Activated T-helper 1 cell treated with anti-CD3 and anti-CD28 coated beads, Interleukin-12 subunit alpha, Interleukin-12 subunit beta, Interleukin-2, Interleukin-4 antibody, amounts not matched to agents 30 ng/mL and 10 ng/mL and 1 ng/mL, durations not matched to agents 14 hours and 24 hours and 36 hours (primary cell): ENCODE measurements around the gene HOXA7. TPM values are rescaled to one million over a fixed set of nuclear protein-coding genes. Genes with fewer than 3 reads are reported as not detected.

Source experiments
- DNase-seq: peaks from one replicate; pipeline ENCODE4 v3.0.0; 2021; ENCODE audit warnings: low spot score
- H3K27ac Mint-ChIP-seq: one replicate; pipeline ENCODE4 v1.8.0; 2021; ENCODE audit warnings: mild to moderate bottlenecking, mixed read lengths
- H3K27me3 Mint-ChIP-seq: one replicate; pipeline ENCODE4 v1.8.0; 2022; ENCODE audit warnings: mild to moderate bottlenecking, moderate library complexity, mixed read lengths; ENCODE audit not compliant: insufficient read depth
- H3K36me3 Mint-ChIP-seq: one replicate; pipeline ENCODE4 v1.8.0; 2021; ENCODE audit warnings: low read depth, mixed read lengths
- H3K4me1 Mint-ChIP-seq: one replicate; pipeline ENCODE4 v1.8.0; 2021; ENCODE audit warnings: low read depth, mixed read lengths
- H3K4me3 Mint-ChIP-seq: one replicate; pipeline ENCODE4 v1.8.0; 2021; ENCODE audit warnings: mild to moderate bottlenecking, moderate library complexity, mixed read lengths
- H3K9me3 Mint-ChIP-seq: one replicate; pipeline ENCODE4 v1.8.0; 2021; ENCODE audit warnings: mixed read lengths
- intact Hi-C: fragments of 100-400 bp; cut with micrococcal nuclease; formaldehyde crosslinking; loops from one replicate; pipeline ENCODE4 v1.15.1; 2024
- total RNA-seq: library from RNA; stranded (reverse); gene quantifications from 2 replicates; pipeline ENCODE4 v1.2.3, GENCODE V29; 2022

The HOXA7 gene
- total RNA-seq, 1 donor from 2014 or later: not detected

DNA sequence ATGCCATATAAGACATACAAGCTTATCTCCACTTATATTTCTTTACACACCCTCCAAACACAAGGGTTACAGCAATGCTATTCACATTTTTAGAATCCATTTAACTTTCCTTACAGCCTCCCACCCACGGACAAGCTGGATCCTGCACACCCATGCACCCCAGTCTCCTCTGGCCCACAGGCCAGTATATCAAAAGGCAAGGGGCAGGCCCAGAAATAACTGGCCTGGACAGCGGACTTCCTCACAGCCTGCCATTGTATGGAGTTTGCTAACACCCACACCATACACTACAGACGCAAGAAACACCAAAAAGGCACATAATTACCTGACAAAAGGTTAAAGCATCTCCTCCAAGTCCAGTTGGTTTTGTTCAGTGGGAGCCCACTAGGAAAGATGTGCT is 37.9 kb downstream of the HOXA7 start:
- intact Hi-C loops: no loop called here
- no peak for DNase-seq
- Mint-ChIP-seq H3K36me3 (no peaks in the 10 kb centered on the region), H3K4me3 (no peak overlapping the region), H3K9me3 (no peaks in the 10 kb centered on the region), H3K27me3 (peaks cover 6% of the 10 kb centered on the region), H3K27ac (no peak overlapping the region), H3K4me1 (no peaks in the 10 kb centered on the region)

GRCh38 chr7:27117887-27118491 is 38.5 kb downstream of the HOXA7 start:
- H3K9me3 Mint-ChIP-seq: no peaks in the 10 kb centered on the region
- no peak overlapping the region for H3K4me3 Mint-ChIP-seq
- H3K27me3 Mint-ChIP-seq: peaks cover 6% of the 10 kb centered on the region
- no peak overlapping the region for H3K27ac Mint-ChIP-seq
- DNase-seq: no peak
- no peaks in the 10 kb centered on the region for H3K36me3 Mint-ChIP-seq
- no peaks in the 10 kb centered on the region for H3K4me1 Mint-ChIP-seq
- intact Hi-C loops: no loop called here

GRCh38 chr7:27116962-27117886 is 39.3 kb downstream of the HOXA7 start:
- no peak for DNase-seq
- H3K9me3 Mint-ChIP-seq: no peaks in the 10 kb centered on the region
- H3K4me3 Mint-ChIP-seq: no peak overlapping the region
- no peaks in the 10 kb centered on the region for H3K4me1 Mint-ChIP-seq
- H3K27me3 Mint-ChIP-seq: peaks cover 6% of the 10 kb centered on the region
- no peak overlapping the region for H3K27ac Mint-ChIP-seq
- H3K36me3 Mint-ChIP-seq: no peaks in the 10 kb centered on the region
- intact Hi-C loops: no loop called here

- H3K27me3 Mint-ChIP-seq: peaks cover 6% of the 10 kb centered on the region
- no peaks in the 10 kb centered on the region for H3K9me3 Mint-ChIP-seq
- H3K4me1 Mint-ChIP-seq: no peaks in the 10 kb centered on the region
- H3K36me3 Mint-ChIP-seq: no peaks in the 10 kb centered on the region
- H3K4me3 Mint-ChIP-seq: no peak overlapping the region
- intact Hi-C loops: no loop called here
- no peak overlapping the region for H3K27ac Mint-ChIP-seq
- no peak for DNase-seq
Observed at GRCh38 chr7:27116031-27116961, 40.2 kb downstream of the HOXA7 start.

DNA sequence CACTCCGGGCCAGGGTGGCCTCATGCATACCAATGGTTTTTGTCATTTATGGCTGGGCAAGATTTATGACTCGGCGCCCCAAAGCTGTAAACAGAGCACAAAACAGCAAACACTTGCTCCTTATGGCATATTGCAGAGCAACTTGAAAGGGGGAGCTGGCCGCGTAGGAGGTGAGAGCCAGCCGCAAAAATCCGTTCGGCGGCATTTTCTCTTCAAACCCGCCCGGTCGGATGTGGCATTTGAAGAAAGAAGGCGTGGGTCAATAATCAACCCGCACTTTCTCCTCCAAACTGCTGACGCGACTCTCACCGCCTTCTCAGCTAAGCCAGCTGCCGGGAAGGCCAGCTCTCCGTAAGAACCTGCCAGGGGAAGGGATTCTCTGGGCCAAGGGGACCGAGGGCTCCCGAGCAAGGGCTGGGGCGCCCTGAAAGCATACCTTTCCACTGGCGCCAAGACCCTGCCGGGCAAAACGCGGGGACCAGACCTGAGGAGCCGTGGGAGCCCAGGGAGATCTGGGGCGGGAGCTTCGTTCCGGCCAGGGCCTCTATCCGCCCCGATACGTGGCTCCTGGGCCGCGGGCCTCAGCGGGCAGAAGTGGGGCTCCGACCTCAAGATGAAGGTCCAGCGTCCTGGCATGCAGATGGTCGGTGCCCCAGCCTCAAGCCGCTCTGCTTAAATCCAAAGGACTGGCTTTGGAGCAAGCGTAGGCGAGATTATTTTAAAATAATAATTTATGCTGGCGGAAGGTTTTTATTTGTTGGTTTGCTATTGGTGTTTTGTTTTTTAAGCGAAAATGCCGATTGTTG is 41.1 kb downstream of the HOXA7 start:
- intact Hi-C loops: no loop called here
- H3K4me3 Mint-ChIP-seq: no peak overlapping the region
- DNase-seq: no peak
- H3K27ac Mint-ChIP-seq: no peak overlapping the region
- H3K27me3 Mint-ChIP-seq: peaks cover 6% of the 10 kb centered on the region
- no peaks in the 10 kb centered on the region for H3K36me3 Mint-ChIP-seq
- no peaks in the 10 kb centered on the region for H3K9me3 Mint-ChIP-seq
- no peaks in the 10 kb centered on the region for H3K4me1 Mint-ChIP-seq

DNA sequence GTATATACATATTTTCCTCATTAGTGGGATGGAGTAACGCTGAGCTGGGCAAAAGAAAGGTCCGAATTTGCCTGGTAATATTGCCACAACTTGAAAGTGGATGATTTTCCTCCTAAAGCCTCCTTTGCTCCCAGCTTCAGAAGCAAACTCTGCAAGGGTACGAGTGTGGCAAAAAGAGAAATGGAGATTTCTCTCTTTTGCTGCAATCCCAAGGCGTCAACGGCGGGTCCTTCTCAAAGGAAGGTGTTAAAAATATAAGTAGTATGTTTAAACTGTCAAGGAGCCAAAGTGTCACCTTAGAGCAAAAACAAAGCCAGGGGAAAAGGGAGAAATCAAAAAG is 41.6 kb downstream of the HOXA7 start:
- intact Hi-C loops: no loop called here
- H3K27ac Mint-ChIP-seq: no peak overlapping the region
- no peaks in the 10 kb centered on the region for H3K9me3 Mint-ChIP-seq
- H3K36me3 Mint-ChIP-seq: no peaks in the 10 kb centered on the region
- peaks cover 5% of the 10 kb centered on the region for H3K27me3 Mint-ChIP-seq
- no peaks in the 10 kb centered on the region for H3K4me1 Mint-ChIP-seq
- no peak overlapping the region for H3K4me3 Mint-ChIP-seq
- DNase-seq: no peak

- intact Hi-C loops: no loop called here
Observed at GRCh38 chr7:27113991-27114769, 42.3 kb downstream of the HOXA7 start.

DNA sequence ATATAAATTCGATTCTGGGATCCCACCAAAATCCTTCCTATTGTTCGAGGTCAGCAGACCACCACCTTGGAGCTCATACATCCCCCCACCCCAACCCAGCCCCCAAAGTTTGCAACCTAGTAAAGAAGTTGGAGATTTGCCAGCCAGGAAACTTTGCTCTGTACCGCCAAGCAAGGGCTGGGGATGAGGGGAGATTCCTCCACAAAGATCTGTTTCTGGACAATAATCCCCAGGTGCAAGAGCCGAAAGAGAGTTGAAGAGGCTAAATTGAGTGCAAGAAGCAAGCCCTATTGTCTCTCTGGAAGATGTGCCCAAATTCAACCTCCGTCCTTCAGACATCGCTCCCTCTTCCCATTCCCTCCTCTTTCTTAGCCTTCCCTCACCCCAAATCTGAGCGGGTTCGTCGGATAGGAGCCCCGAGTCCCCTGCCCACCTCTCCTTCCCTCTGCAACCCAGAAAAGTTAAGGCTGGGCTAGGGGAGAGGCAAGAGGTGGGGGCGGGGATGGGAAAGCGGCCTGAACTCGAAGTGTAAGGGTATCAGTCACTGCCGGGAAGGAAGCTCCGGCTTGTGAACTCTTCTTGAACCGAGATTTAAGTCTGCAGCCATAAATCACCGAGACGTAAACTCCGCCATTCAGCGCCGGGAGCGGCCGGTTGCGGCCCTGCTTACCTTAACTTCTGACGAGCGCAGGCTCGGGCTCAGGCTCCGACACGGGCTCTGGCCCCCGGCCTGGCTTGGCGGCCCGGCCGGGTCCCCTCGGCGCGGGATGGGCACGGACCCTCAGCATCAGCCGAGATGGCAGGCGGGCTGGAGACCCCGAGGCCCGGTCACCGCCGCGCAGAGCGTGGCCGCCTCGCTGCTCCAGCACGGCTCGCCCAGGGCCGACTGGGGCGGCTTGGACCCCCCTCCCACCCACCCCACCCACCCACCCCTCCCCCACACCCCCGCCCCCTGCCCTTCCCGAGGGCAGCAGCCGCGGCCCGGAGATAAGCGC is 43.2 kb downstream of the HOXA7 start:
- H3K9me3 Mint-ChIP-seq: no peaks in the 10 kb centered on the region
- intact Hi-C loops: no loop called here
- no peak overlapping the region for H3K4me3 Mint-ChIP-seq
- no peak overlapping the region for H3K27ac Mint-ChIP-seq
- DNase-seq: no peak
- H3K4me1 Mint-ChIP-seq: no peaks in the 10 kb centered on the region
- H3K27me3 Mint-ChIP-seq: peaks cover 4% of the 10 kb centered on the region
- no peaks in the 10 kb centered on the region for H3K36me3 Mint-ChIP-seq

More at GRCh38 chr7:27113991-27114769, 42.3 kb downstream of the HOXA7 start:
- no peaks in the 10 kb centered on the region for H3K9me3 Mint-ChIP-seq
- H3K27ac Mint-ChIP-seq: no peak overlapping the region
- DNase-seq: no peak
- no peak overlapping the region for H3K4me3 Mint-ChIP-seq
- peaks cover 6% of the 10 kb centered on the region for H3K27me3 Mint-ChIP-seq
- no peaks in the 10 kb centered on the region for H3K36me3 Mint-ChIP-seq
- no peaks in the 10 kb centered on the region for H3K4me1 Mint-ChIP-seq

GRCh38 chr7:27112361-27112760 is 44.1 kb downstream of the HOXA7 start:
- H3K27me3 Mint-ChIP-seq: peaks cover 4% of the 10 kb centered on the region
- H3K4me3 Mint-ChIP-seq: no peak overlapping the region
- H3K4me1 Mint-ChIP-seq: no peaks in the 10 kb centered on the region
- no peaks in the 10 kb centered on the region for H3K36me3 Mint-ChIP-seq
- no peaks in the 10 kb centered on the region for H3K9me3 Mint-ChIP-seq
- H3K27ac Mint-ChIP-seq: no peak overlapping the region
- no peak for DNase-seq
- intact Hi-C loops: no loop called here

DNA sequence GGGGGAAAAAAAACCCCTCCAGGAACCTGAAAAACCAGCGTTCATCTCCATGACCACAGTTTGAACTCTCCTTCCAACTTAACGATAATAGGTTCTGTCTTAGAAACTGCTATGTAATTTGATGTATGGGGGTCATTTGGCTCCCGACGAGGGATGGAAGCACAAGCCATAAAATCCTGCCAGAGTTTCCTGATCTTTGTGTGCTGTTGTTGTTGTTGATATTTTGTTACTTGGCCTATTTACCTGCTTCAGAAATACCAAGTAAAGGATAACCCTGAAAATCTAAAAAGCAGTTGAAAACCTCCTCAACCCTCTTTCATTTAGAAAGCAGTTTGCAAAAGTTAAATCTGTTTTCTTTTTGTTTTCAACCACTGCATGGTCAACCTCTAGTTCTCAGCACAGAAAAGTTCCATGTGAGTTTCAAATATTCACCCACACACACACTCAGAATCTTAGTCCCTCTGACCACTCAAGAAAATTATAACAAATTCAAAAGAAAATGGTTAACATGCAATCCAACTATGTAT is 44.7 kb downstream of the HOXA7 start:
- H3K27me3 Mint-ChIP-seq: peaks cover 4% of the 10 kb centered on the region
- no peak overlapping the region for H3K4me3 Mint-ChIP-seq
- H3K4me1 Mint-ChIP-seq: no peaks in the 10 kb centered on the region
- no peaks in the 10 kb centered on the region for H3K9me3 Mint-ChIP-seq
- no peak for DNase-seq
- no peak overlapping the region for H3K27ac Mint-ChIP-seq
- intact Hi-C loops: no loop called here
- H3K36me3 Mint-ChIP-seq: no peaks in the 10 kb centered on the region
